ENCODE results near the gene RASGEF1C.

RASGEF1C gene

DNA sequence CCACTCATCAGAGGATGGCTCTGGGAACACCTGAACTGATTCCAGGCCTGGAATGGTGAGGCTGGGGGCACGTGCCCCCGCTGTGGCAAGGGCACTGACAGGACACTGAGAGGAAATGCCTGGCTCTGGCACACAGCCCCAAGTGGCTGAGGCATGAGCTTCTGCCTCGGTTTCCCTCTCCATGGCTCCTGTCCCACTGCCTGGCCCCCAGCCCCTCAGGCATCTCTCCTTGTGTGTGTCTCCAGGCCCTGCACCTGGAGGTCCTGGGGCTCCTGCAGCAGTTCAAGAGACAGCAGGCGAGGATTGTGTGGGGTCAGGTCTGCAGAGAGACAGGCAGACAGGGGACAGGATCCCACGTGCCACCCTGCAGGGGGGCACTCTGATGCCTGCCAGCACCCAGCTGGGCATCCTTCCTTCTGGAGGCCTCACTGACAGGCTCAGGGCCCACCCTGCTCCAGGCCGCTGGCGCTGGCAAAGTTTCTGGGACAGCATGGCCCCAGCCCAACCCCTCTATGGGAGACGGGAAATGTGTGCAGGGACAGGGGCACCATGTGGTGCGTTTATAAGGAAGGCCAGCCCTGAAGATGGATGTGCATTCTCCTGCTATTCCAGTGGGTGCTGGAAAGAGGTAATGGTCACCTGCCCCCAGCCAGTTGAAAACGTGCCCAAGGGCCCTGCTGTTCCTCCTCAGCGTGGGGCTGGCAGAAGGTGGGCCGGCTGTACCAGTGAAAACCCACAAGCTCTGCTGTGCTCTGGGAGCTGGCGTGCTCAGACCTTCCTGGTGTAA, 66.0 kb downstream of the RASGEF1C start:
- DNase-seq: peak in 12 of 42 donors; percentile 3 to 36 (median 18)
- intact Hi-C loops (cut with DNase I): no loop called here

DNA sequence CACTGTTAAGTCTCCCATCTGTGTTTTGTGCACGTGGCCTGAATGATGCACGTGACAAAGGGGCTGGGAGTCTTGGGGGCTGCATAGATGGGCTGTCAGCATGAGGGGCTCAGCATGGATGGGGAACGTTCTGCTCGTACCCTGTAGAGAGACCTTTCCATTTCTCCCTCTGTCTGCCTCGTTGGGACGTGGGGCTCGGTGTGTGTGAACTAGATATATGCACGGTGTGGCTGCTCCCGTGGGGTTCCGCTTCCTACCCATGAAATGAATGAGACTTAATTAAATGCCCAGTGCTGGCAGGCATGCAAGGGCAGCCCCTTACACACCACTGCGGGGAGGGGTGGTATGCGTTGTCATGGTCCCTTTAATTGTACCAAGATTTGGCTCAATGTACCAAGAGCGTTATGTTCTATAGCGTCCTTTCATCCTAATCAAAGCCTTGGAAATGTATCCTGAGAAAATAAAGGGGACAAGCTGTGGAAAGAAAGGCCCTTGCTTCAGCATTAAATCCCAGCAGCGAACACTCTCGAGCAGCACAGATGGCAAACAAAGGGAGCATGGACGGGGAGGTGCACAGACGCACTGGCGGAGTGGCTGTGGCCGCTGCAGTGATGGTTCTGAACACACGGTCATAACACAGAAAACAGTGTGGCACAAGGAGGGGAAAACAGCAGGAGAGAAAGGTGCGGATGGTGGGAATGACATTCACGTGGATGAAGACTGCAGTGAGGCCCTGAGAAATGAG, 66.8 kb downstream of the RASGEF1C start:
- peak in 18 of 42 donors; percentile 5 to 56 (median 28) for DNase-seq
- intact Hi-C loops (cut with DNase I): no loop called here

DNA sequence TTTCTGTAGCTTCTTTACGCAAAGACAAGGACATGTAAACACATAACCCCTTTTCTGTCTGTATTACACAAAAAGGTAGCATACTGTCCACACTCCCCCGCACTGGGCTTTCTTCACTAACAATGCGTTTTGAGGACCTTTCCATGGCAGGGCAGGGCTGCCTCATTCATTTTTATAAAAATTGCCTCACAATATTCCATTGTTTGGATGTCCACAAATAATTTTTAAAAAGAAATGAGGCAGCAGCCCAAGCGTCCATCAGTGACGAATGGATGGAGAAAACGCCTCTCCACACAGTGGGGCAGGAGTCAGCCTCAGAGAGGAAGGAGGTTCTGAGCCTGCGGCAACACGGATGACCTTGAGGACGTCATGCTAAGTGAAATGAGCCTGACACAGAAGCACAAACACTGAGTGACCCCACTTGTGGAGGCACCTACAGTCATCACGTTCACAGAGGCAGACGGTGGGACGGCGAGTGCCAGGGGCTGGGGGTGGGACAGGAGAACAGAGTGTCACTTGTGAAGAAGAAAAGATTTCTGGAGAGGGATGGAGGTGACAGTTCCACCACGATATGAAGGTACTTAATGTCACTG, 67.8 kb downstream of the RASGEF1C start:
- intact Hi-C loops (cut with DNase I): no loop called here
- DNase-seq: peak in 11 of 42 donors; percentile 3 to 33 (median 13)

DNA sequence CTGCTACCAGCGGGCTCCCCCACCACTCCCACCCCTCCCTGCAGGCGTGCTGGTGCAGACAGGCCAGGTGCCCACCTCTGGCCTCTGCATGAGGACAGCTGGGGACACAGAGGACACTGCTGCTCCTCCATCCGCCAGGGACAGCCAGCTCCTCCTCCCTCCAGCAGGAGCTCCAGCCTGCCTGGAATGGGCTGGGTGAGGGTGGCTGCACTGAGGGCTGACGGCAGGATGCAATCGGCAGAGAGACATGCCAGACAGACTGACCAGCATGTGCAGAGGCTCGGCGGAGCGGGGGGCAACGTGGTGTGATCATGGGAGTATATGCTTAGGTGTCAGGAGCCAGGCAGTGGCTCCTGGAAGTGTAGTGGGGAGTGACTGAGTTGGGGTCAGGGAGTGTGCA, 68.4 kb downstream of the RASGEF1C start:
- DNase-seq: peak in 16 of 42 donors; percentile 2 to 46 (median 13)
- intact Hi-C loops (cut with DNase I): no loop called here

DNA sequence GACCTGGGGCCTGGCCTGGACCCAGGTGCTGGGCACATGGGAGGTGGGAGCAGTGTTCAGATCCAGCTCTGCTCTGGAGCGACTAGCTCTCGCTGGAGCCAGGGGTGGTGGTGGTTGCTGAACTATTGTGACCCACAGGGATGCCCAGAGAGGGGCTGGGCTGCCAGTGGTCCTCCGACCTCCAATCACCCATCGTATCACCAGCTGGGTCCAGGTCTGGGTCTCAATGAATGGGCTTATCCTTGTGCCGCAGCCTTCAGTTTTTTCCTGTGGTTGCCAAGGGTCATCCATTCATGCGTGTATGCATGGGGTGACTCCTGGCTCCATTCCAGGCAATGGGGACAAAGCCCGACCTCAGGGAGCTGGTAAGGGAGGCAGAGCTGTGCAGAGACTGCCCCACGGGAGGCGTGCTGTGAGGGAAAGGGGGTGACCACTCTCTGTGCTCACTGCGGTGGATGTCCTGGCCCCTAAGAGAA, 68.9 kb downstream of the RASGEF1C start:
- DNase-seq: peak in 22 of 42 donors; percentile 3 to 51 (median 24)
- intact Hi-C loops (cut with DNase I): no loop called here

DNA sequence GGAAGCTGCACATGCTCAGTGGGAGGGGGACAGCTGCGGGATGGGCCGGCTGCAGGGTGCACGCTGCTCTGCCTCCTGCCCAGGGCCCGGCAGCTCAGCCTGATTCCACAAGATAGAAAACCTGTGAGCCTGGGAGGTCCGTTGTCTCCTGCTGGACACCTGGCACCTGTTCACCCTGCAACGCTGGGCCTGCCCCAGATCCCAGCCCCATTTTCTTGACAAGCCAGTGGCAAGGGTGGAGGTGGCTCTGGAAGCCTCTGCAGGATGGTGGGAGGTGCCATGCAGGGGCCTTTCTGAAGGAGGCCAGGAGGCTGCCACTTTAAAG, 69.3 kb downstream of the RASGEF1C start:
- peak in 11 of 42 donors; percentile 3 to 28 (median 11) for DNase-seq
- intact Hi-C loops (cut with DNase I): no loop called here

DNA sequence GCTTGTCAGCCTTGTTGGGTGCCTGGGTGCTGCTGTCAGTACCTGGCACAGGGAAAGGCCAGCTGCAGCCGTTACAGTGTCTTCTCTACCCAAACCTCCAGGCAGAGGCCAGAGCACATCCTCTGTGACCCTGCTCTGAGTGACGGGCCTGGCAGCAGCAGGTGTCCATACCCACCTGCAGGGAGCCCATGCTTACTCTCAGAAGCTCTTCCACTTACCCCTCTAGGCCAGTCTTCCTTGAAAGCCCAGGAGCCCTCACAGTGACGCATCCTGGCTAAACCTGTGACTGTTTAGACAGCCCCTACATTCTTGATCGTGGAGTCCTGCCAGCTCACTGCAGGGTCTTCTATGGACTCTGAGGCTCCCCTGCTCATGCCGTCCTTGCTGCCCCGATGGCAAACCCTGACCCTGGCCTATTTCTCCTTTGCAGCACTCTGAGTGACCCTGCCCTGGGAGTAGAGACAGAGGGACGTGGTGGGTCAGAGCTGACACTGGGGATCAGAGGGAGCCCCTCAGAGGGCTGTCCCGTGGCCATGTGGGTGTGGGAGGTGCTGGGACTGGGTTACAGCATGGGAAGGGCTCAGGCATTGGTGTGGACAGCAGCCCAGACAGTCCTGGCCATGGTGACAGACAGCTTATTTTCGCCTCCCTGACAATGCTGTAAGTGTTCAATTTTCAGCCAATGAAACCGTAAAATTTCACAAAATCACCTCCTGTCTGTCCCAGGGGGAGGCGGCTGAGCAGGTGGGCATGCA, 69.9 kb downstream of the RASGEF1C start:
- intact Hi-C loops (cut with DNase I): no loop called here
- DNase-seq: peak in 10 of 42 donors; percentile 0 to 39 (median 13)

DNA sequence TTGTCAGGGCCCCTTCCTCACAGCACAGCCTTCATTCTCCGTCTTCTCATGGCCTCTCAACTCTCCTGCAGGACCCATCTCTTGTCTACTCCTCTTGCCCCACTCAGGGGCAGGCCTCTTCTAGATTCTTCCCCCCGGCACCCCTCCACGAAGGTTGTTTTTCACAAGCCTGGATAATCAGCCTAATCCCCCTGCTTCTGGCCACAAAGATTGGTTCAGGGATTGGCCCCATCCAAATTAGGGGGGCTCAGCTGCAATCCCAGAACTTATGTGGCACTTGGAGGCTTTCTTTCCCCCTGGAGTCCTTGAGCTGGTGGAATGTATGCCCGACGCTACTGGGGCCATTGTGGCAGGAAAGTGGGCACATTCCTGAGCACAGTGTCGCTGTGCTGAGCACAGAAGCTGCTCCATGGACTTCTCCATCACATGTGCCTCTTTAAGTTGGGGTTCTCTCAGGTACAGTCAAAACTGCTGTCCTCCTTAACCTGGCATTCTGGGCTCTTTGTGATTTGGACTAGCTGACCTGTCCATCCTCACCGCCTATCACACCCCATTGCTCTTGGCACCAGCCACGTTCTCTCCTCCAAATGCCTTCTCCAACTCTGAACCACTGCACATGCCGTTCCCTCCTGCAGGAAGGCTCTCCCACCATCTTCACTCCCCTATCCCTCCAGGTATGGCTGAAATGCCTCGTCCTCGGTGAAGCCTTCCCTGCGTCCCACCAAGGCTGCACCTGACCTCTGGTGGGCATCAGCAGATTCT, 70.6 kb downstream of the RASGEF1C start:
- intact Hi-C loops (cut with DNase I): no loop called here
- peak in 12 of 42 donors; percentile 2 to 34 (median 10) for DNase-seq

DNA sequence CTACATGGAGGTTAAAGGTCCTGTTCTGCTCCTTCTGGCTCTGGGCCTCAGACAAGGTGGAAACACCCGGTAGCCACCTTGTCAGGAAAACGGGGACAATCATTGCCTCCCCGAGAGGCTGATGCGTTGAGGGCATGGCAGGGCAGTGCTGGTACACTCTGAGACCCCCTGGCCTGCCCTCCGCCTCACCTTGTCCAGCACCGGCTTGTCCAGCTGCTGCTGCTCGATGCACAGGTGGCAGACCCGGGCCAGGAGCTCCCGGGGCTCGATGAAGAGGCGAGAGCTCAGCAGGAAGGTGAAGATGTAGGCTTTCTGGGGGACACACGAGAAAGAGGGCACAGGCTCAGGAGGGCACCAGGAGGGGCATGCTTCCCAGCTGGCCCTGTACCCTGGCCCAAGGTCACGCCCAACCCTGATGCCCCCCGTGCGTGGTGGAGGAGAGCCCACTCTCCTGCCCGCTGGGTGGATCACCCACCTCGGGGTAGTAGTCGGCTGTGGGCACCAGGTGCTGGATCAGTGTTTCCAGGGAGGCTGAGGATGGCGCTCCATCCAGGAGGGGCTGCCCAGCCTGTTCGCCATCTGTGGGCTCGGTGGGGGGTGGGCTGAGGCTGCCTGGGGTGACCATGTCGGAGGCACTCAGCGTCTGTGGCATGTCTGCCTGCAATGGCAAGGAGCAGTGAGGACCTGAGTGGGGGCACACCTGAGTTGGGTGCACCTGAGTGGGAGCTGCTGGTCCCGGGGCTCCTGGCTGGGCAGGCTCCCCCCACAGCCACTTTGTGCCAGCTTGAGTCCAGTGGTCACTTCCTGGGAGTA, 71.4 kb downstream of the RASGEF1C start:
- intact Hi-C loops (cut with DNase I): no loop called here
- DNase-seq: peak in 19 of 42 donors; percentile 0 to 31 (median 9)

DNA sequence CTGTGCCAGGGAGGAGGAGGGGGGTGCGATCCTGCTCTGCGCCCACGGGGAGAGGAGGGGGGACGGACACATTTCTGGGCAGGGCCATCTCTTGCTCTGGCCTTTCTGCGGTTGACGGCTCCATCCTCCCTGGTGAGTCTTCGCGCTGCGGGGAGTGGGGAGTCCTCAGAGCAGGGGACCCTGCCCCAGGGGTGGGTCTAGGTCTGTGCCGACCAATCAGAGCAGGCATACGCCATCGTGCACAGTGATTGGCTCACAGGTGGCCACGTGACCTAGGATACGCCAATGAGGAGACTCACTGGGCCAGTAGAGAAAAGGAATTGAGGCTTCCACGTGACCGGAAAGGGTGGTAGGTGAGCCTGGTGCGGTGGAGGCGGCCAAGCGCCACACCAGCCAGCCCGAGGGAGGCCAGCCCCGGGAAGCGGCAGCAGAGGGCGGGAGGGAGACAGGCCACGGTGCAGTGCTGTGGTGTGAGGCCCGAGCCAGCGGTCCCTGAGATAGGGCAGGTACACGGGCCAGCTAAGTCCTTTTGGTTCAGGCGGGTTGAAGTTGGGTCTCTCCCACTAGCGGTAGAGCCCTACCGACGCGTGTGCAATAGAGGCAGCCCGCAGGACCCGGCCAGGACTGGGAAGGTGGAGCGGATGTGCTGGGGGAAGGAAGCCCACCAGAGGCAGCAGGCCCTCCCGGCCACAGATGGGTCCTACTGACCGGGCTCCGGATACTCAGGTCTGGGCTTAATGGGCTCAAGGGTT, 72.2 kb downstream of the RASGEF1C start:
- intact Hi-C loops (cut with DNase I): no loop called here
- DNase-seq: peak in 16 of 42 donors; percentile 2 to 41 (median 11)

DNA sequence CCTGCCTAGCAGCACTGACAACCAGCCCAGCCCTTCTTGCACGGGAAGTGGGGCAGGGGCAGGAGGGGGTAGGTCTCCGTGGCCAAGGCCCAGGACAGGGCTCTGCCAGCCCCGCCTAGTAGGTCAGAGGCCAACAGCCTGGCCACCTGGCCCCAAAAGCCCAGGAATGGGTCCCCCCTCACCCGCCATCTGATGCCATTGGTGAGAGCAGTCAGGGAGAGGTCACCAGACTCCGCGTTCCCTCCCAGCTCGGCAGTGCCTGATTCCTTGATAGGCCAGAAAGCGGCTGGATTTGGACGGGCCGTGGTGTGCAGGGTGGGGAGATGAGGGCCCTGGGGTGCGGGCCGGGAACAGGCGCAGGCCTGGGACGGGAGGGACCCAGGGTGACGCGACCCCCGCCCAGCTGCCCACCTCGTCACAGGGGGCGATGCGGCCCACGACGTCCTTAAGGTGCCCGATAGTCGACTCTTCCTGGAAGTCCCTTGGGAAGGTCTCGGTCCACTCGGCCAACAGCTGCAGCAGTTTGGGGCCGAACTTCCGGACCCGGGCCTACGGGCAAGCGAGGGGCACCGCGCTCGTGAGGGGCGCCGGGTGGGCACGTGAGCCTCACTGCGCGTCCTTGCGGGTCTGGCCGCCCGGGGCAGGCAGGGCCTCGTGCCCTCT, 72.9 kb downstream of the RASGEF1C start:
- intact Hi-C loops (cut with DNase I): no loop called here
- DNase-seq: peak in 19 of 42 donors; percentile 2 to 42 (median 11)

DNA sequence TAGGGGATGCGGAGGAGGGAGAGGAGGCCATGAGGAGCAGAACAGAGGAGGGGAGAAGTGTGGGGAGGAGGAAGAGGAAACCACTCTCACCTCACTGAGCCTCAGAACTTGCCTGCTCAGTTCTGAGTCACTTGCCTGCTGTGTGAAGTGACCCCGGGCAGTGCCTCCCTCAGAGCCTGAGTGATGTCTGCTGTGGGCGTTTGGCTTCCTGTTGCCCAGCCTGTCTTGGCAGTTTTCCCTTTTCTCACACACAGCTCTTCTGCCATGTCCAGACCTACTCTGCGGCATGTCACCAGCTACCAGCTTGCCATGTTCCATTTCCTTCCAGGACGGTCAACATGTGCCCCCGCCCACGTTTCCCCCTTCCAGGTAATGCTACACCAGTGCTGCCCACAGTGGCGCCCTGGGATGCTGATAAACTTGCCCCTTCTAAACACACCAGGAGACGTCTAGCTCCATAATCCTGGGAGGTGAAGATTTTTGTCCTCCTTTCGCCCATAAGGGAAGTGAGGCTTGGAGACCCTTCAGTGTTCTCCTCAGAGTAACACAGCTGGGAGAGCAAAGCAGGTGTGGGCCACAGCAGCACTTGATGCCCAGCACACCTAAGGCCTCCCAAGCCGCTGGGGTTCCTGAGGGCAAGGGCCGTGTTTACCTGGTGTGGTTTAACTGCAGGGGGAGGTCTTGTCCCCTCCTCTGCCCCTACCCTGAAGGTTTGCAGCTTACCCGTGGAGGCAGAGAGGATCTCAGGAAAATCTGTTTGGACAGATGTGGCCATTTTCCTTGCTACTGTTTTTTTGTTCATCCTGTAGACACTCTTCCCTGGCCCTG, 73.7 kb downstream of the RASGEF1C start:
- peak in 23 of 42 donors; percentile 7 to 49 (median 25) for DNase-seq
- intact Hi-C loops (cut with DNase I): no loop called here

DNA sequence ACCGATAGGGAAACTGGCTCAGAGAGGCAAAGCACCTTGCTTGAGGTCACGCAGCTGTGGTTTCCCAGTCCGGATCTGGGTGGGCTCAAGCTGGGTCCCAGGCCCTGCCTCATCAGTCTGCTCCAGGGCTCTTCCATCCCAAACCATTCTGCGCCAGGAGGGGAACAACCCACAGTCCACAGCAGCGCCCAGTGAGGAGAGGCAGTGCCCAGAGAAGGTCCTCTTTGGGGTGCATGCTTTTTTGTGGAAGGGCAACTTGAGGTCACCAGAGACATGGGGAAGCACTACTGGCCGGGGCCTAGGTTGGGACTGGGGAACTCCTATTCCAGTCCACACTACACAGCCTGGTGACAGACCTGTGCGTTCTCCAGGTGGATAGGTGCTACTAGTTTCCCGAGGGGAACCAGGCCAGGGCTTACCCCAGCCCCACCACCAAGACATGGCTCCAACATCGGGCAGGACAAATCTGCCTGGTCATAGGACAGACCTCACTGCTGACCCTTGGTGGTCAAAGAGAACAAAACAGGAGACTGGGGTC, 75.0 kb downstream of the RASGEF1C start:
- intact Hi-C loops (cut with DNase I): no loop called here
- DNase-seq: peak in 17 of 42 donors; percentile 2 to 28 (median 9)

DNA sequence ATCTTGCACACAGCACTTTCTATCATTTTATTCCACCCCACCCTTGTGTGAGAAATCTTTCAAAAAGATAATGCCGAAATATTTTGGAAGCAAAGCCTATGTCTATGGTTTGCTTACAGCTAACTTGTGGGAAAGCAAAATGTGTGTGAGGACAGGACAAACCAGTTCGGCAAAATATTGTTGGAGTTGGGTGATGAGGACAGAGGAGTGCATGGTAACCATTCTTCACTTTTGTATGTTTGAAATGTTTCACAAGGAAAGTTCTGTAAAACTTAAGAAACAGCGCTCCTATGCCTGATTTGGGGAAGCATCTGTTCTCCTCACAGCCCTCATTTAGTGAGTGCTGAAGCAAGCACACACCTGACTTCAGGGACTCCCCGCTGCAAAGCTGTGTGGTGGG, 75.5 kb downstream of the RASGEF1C start:
- peak in 3 of 42 donors; percentile 2 to 28 (median 5) for DNase-seq
- intact Hi-C loops (cut with DNase I): no loop called here

DNA sequence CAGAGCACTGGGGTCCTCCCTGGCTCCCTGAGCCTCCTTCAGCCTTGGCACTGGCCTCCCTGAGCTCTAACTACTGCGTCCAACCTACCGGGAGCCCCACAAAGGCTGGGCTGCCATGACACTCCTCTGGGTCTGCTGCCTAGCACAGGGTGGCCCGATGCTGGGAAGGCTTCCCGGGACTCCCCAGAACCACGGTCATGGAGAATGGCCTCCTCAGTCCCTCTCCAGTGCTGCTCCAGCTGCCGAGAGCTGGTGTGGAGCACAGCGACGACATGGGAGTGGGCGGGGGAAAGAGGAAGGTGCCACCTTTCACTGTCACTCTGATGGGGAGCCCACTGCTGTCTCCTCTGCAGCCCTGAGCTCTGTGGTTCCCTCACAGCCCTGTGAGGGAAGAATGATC, 76.0 kb downstream of the RASGEF1C start:
- peak in 15 of 42 donors; percentile 1 to 35 (median 11) for DNase-seq
- intact Hi-C loops (cut with DNase I): no loop called here

Data from head of caudate nucleus (tissue), 42 donors.